ENCODE measurements around the gene CEP131.

The CEP131 gene

DNA sequence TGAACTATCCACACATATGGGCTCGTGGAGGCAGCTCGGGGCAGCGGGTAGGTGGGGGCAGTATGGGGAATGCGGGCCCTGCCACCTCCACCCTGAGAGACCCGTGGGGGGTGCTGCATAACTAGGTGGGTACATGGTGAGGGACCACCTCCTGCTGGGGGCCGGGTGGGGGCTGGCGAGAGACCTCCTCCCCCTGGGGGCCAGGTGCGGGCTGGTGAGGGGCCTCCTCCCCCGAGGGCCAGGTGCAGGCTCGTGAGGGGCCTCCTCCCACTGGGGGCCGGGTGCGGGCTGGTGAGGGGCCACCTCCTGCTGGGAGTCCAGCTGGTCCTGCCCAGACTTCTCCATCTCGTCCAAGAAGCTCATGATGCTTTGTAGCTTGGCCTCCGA, 25.4 kb downstream of the CEP131 start:
- TF ChIP-seq TAF1 (IDR thresholded peaks at IDR 0.05; ENCODE audit: borderline replicate concordance, insufficient read depth, low read length) (no peak), SIN3A (IDR thresholded peaks at IDR 0.05; ENCODE audit: borderline replicate concordance, insufficient read depth, low read length) (no peak), REST (IDR thresholded peaks at IDR 0.05; ENCODE audit: insufficient read depth in 1 of 2, low read depth in 2 of 2, low read length in 2 of 2) (no peak), POLR2AphosphoS5 (IDR thresholded peaks at IDR 0.05; ENCODE audit: low read depth, low read length) (no peak), FOXP2 (optimal IDR thresholded peaks at IDR 0.05; ENCODE audit: borderline replicate concordance, extremely low read depth, extremely low read length, insufficient read depth) (no peak)

- TF ChIP-seq REST (IDR thresholded peaks at IDR 0.05; ENCODE audit: insufficient read depth in 1 of 2, low read depth in 2 of 2, low read length in 2 of 2) (no peak), TAF1 (IDR thresholded peaks at IDR 0.05; ENCODE audit: borderline replicate concordance, insufficient read depth, low read length) (no peak), POLR2AphosphoS5 (IDR thresholded peaks at IDR 0.05; ENCODE audit: low read depth, low read length) (no peak), SIN3A (IDR thresholded peaks at IDR 0.05; ENCODE audit: borderline replicate concordance, insufficient read depth, low read length) (no peak), FOXP2 (optimal IDR thresholded peaks at IDR 0.05; ENCODE audit: borderline replicate concordance, extremely low read depth, extremely low read length, insufficient read depth) (no peak)
Measured at GRCh38 chr17:81196505-81197408, 26.0 kb downstream of the CEP131 start.

- TF ChIP-seq REST (IDR thresholded peaks at IDR 0.05; ENCODE audit: insufficient read depth in 1 of 2, low read depth in 2 of 2, low read length in 2 of 2) (no peak), SIN3A (IDR thresholded peaks at IDR 0.05; ENCODE audit: borderline replicate concordance, insufficient read depth, low read length) (no peak), POLR2AphosphoS5 (IDR thresholded peaks at IDR 0.05; ENCODE audit: low read depth, low read length) (no peak), TAF1 (IDR thresholded peaks at IDR 0.05; ENCODE audit: borderline replicate concordance, insufficient read depth, low read length) (no peak), FOXP2 (optimal IDR thresholded peaks at IDR 0.05; ENCODE audit: borderline replicate concordance, extremely low read depth, extremely low read length, insufficient read depth) (no peak)
Measured at GRCh38 chr17:81195941-81196495, 26.7 kb downstream of the CEP131 start.

- no peak for TF ChIP-seq TAF1 (IDR thresholded peaks at IDR 0.05; ENCODE audit: borderline replicate concordance, insufficient read depth, low read length)
- TF ChIP-seq REST (IDR thresholded peaks at IDR 0.05; ENCODE audit: insufficient read depth in 1 of 2, low read depth in 2 of 2, low read length in 2 of 2): no peak
- TF ChIP-seq SIN3A (IDR thresholded peaks at IDR 0.05; ENCODE audit: borderline replicate concordance, insufficient read depth, low read length): no peak
- TF ChIP-seq POLR2AphosphoS5 (IDR thresholded peaks at IDR 0.05; ENCODE audit: low read depth, low read length): no peak
- no peak for TF ChIP-seq FOXP2 (optimal IDR thresholded peaks at IDR 0.05; ENCODE audit: borderline replicate concordance, extremely low read depth, extremely low read length, insufficient read depth)
Measured at GRCh38 chr17:81194941-81195901, 27.5 kb downstream of the CEP131 start.

Measured in PFSK-1 (cell line).